ENCODE data around the gene RAPGEF1. TPM values are rescaled to one million over a fixed set of nuclear protein-coding genes. Genes with fewer than 3 reads are reported as not detected.

The RAPGEF1 gene
- total RNA-seq, 2 experiments from 2014 or later = 149 to 158 TPM

DNA sequence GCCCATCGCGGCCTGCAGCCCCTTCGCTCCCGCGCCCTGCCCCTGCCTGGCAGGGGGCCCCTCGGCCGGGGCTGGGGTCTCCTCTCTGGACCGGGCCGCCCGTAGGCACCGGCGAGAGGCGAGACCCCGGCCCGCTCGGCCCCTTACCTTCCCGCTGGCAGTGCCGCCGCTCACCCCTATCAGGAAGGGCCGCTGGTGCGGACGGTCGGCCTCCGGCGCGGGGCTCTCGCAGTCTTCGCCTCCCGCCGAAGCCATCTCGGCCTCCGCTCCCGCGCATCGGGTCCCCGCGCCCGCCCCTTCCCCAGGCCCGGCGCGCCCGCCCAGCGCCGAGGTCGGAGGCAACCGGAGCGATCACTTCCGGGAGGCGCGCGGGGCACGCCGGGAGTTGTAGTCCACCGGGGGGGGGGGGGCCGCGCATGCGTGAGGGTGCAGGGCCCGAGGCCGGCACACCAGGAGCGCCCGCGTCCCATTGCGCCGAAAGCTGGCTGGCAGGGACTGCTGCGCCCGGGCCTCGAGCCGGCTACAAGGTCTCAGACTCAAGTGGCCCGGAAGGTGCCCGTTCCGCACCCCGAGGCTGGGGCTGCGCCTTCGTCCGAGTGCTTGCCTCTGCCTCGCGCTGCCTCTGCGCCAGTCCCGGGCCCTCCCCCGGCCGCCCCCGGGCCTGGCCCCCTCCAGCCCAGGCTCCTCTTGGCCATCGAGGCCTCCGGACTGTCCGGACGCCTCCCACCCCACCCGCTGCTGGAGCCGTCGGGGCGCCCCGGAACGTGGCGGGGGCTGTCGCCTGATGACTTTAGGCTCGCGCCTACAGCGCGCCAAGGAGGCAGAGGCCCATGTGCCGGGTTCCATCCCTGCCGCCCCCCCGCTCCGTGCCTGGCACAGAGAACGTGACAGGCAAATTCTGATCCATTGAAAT lies 208.7 kb downstream of the RAPGEF1 start, which contains the start of gene UCK1:
UCK1 (minus strand) TSS at position 344 of the 913 bp plus-strand sequence; CDS start at position 255, 89 bp downstream.
- Mint-ChIP-seq H3K4me1 (peaks cover 31% of the 10 kb centered on the region), H3K4me3 (peak within 1 kb of the TSS; percentile 73), H3K9me3 (no peaks in the 10 kb centered on the region), H3K27me3 (no peaks in the 10 kb centered on the region), H3K36me3 (ENCODE audit: low read depth) (peaks cover 18% of the 10 kb centered on the region), H3K27ac (peak within 1 kb of the TSS; percentile 54)
- ChIA-PET POLR2A (interaction anchor here (0.6 to 1.1 kb wide), 3 partner anchors 8 to 1729 kb away, joined by 3 to 4 read pairs (median 4); partner anchors contain the start of gene POMT1), CTCF (interaction anchor here (0.7 kb wide), 1 partner anchor 9 kb away, joined by 3 read pairs; no protein-coding TSS in a partner anchor)
- peak; percentile 78 for DNase-seq

DNA sequence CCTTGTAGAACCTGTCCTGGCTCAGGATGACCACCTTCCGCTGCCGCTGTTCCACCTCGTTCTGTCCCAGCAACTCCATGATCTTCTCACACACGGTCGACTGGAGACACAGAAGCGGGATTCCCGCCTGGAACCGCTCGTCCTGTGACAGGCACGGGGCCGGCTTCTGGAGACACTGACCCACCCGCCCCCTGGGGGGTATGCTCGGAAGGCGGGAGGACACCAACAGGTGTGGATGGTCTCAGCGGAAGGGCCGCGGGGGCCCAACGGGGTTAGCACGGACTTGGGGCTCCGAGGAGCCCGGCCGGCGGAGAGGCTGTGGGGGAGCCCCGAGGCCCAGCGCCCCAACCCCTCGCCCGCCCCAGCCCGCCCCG lies 209.3 kb downstream of the RAPGEF1 start:
- H3K4me3 Mint-ChIP-seq = peak overlapping the region; percentile 73
- POLR2A ChIA-PET = no interaction called here
- peak overlapping the region; percentile 54 for H3K27ac Mint-ChIP-seq
- H3K36me3 Mint-ChIP-seq (ENCODE audit: low read depth) = peaks cover 21% of the 10 kb centered on the region
- no peaks in the 10 kb centered on the region for H3K27me3 Mint-ChIP-seq
- H3K9me3 Mint-ChIP-seq = no peaks in the 10 kb centered on the region
- CTCF ChIA-PET = no interaction called here
- peaks cover 31% of the 10 kb centered on the region for H3K4me1 Mint-ChIP-seq
- DNase-seq = no peak

DNA sequence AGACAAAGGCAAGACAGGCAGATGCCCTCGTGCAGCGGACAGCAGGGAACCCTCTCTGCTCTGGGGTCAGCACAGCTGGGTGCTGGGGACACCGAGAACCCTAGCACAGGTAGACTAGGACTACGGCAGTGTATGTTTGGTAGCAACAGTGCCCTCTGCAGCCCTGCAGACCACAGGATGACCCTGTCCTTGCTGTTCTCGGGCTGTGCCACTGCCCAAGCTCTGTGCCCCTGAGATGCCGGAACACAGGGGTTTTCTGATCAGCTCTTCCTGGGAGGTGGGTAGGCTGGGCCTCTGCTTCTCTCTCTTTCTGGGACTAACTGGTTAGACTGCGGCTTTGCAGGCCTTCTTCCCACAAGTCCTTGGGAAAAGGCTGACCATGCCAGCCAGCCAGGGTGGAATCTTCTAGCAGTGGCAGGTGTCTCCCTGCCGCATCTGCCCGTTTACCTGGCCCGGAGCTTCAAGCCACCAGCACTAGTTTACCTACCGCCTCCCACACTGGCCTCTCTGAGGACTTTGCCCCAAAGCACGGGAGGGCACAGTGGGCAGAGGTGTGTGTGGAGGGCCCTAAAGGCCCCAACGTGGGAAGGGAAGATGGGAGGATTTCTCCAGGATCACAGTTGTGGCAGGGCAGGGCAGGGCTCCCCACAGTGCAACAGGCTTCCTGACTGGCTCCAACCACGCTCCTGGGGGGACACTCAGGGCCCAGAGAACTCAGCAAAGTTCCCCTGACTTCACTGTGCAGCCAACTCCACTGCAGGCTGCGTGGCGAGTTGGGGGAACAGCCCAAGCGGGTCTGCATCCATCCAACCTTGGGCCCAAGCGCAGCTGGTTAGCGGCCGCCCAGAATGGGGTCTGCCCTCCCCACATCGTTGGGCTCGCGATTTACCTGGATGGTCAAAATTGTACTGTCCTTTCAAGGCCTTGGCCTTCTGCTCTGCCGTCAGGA lies 210.0 kb downstream of the RAPGEF1 start:
- H3K27me3 Mint-ChIP-seq = no peaks in the 10 kb centered on the region
- H3K4me3 Mint-ChIP-seq = peak overlapping the region; percentile 73
- peak overlapping the region; percentile 54 for H3K27ac Mint-ChIP-seq
- peaks cover 27% of the 10 kb centered on the region for H3K36me3 Mint-ChIP-seq (ENCODE audit: low read depth)
- peaks cover 30% of the 10 kb centered on the region for H3K4me1 Mint-ChIP-seq
- POLR2A ChIA-PET = interaction anchor here (1.1 kb wide), 1 partner anchor 10 kb away, joined by 4 read pairs; no protein-coding TSS in a partner anchor
- DNase-seq = no peak
- CTCF ChIA-PET = no interaction called here
- no peaks in the 10 kb centered on the region for H3K9me3 Mint-ChIP-seq

DNA sequence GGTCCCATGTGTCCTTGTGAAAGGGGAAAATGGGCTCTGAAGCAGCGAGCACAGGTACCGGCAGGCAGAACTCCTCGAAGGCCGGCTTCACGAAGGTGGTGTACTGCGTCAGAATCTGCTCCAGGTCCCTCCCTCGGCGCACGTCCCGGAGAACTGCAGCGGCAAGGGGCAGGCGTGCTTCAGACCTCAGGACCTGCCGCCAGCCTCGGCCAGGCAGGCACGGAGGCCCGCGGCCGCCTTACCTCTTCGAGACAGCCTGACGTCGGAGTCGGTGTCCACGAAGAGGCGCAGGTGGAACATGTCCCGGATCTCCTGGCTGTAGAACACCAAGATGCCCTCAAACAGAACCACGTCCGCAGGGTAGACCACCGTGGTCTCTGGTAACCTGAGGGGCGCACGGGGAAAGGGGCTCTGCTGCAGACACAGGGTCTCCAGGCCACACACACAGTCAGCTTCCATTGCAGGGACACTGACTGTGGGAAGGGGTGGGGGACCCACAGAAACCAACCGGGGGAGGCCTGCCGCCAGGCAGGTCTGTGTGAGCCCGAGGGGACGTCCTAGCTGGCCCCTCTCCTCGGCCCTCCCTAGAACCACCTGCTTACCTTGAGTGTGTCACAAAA lies 210.9 kb downstream of the RAPGEF1 start:
- H3K27ac Mint-ChIP-seq = no peak overlapping the region
- no peaks in the 10 kb centered on the region for H3K27me3 Mint-ChIP-seq
- no peak overlapping the region for H3K4me3 Mint-ChIP-seq
- POLR2A ChIA-PET = interaction anchor here (1.1 to 1.4 kb wide), 3 partner anchors 10 to 26 kb away, joined by 3 to 4 read pairs (median 4); partner anchors contain the start of gene POMT1
- peaks cover 34% of the 10 kb centered on the region for H3K36me3 Mint-ChIP-seq (ENCODE audit: low read depth)
- H3K9me3 Mint-ChIP-seq = no peaks in the 10 kb centered on the region
- no peak for DNase-seq
- CTCF ChIA-PET = no interaction called here
- H3K4me1 Mint-ChIP-seq = peaks cover 22% of the 10 kb centered on the region

DNA sequence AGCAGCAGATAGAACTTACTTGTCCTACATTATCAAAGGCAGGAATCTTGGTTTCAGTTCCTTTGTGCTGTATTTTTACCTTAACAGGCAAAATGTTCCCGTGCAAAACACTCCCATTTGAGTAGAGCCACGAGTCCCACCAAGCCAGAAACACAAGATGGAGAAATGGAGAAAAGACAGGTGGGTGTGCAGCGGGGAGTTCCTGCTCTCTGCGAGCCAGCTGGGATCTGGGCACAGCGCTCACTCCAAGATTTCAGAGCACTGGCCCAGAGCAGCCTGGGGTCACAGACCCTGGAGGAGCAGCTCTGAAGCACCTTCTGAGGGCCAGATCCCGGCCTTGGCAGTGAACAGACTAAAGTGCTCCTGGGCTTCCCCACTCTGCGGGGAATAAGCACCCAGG lies 211.7 kb downstream of the RAPGEF1 start:
- POLR2A ChIA-PET = interaction anchor here (0.8 to 1.4 kb wide), 4 partner anchors 9 to 47 kb away, joined by 3 to 4 read pairs (median 4); partner anchors contain the start of gene POMT1
- H3K27ac Mint-ChIP-seq = no peak overlapping the region

More for the DNA sequence above, 211.7 kb downstream of the RAPGEF1 start:
- peaks cover 22% of the 10 kb centered on the region for H3K4me1 Mint-ChIP-seq
- DNase-seq = no peak
- CTCF ChIA-PET = interaction anchor here (1.0 kb wide), 1 partner anchor 178 kb away, joined by 3 read pairs; no protein-coding TSS in a partner anchor
- H3K4me3 Mint-ChIP-seq = peak overlapping the region; percentile 52
- H3K9me3 Mint-ChIP-seq = no peaks in the 10 kb centered on the region
- H3K36me3 Mint-ChIP-seq (ENCODE audit: low read depth) = peaks cover 34% of the 10 kb centered on the region
- no peaks in the 10 kb centered on the region for H3K27me3 Mint-ChIP-seq

Other genes with a start within 250 kb of the RAPGEF1 start
- gene POMT1, start 237.2 kb downstream of the RAPGEF1 start, total RNA-seq = 10 to 100 TPM; 52.5 to 53.8 TPM
- gene UCK1, start 208.8 kb downstream of the RAPGEF1 start, total RNA-seq = 10 to 100 TPM; 23.8 to 24.6 TPM
- not detected for gene PRRT1B, start 194.6 kb downstream of the RAPGEF1 start, total RNA-seq